Astrocyte (in vitro differentiated cells and primary cell): ENCODE measurements around the gene ZC3H13. TPM values are rescaled to one million over a fixed set of nuclear protein-coding genes. Genes with fewer than 3 reads are reported as not detected.

Source experiments
- DNase-seq: peaks from one replicate; pipeline ENCODE4 v3.0.0-alpha.2; 2010; ENCODE audit warnings: low read depth
- FAIRE-seq: peaks from 2 replicates; lab custom pipeline; 2011; peaks lifted over from hg19 to GRCh38; lab: Jason Lieb, UNC
- H2AFZ ChIP-seq: 2 replicates; pipeline ENCODE4 v1.6.0; 2012; ENCODE audit warnings: low read depth, low read length, inconsistent platforms
- H3K27ac ChIP-seq: 2 replicates; pipeline ENCODE4 v1.5.1; 2011; ENCODE audit warnings: low read depth, low read length, inconsistent platforms
- H3K27me3 ChIP-seq: 2 replicates; pipeline ENCODE4 v1.6.0; 2011; ENCODE audit warnings: low read length, inconsistent platforms; ENCODE audit not compliant: insufficient read depth
- H3K36me3 ChIP-seq: 2 replicates; pipeline ENCODE4 v1.5.1; 2011; ENCODE audit warnings: low read length, inconsistent platforms; ENCODE audit not compliant: insufficient read depth
- H3K4me1 ChIP-seq: 2 replicates; pipeline ENCODE4 v1.5.1; 2011; ENCODE audit warnings: low read length, inconsistent platforms; ENCODE audit not compliant: insufficient read depth
- H3K4me2 ChIP-seq: 2 replicates; pipeline ENCODE4 v1.6.0; 2012; ENCODE audit warnings: low read length, inconsistent platforms
- H3K4me3 ChIP-seq: 2 replicates; pipeline ENCODE4 v1.5.1; 2011; ENCODE audit warnings: low read depth, mild to moderate bottlenecking, low read length, inconsistent platforms; ENCODE audit not compliant: insufficient read depth
- H3K79me2 ChIP-seq: 2 replicates; pipeline ENCODE4 v1.6.0; 2012; ENCODE audit warnings: mild to moderate bottlenecking, low read length, inconsistent platforms; ENCODE audit not compliant: insufficient read depth
- H3K9ac ChIP-seq: 2 replicates; pipeline ENCODE4 v1.6.0; 2012; ENCODE audit warnings: mild to moderate bottlenecking, low read length, inconsistent platforms
- H3K9me3 ChIP-seq: 2 replicates; pipeline ENCODE4 v1.5.1; 2012; ENCODE audit warnings: low read depth, mild to moderate bottlenecking, low read length, inconsistent platforms; ENCODE audit not compliant: insufficient read depth
- H4K20me1 ChIP-seq: 2 replicates; pipeline ENCODE4 v1.6.0; 2012; ENCODE audit warnings: low read length, inconsistent platforms; ENCODE audit not compliant: insufficient read depth
- H3K27ac Mint-ChIP-seq: one replicate; pipeline ENCODE4 v1.8.0; 2021; ENCODE audit warnings: mild to moderate bottlenecking, mixed read lengths; ENCODE audit not compliant: unreplicated experiment
- H3K27me3 Mint-ChIP-seq: one replicate; pipeline ENCODE4 v1.8.0; 2021; ENCODE audit warnings: low read depth, mixed read lengths; ENCODE audit not compliant: unreplicated experiment
- H3K36me3 Mint-ChIP-seq: one replicate; pipeline ENCODE4 v1.8.0; 2021; ENCODE audit warnings: low read depth, mixed read lengths; ENCODE audit not compliant: unreplicated experiment
- H3K4me1 Mint-ChIP-seq: one replicate; pipeline ENCODE4 v1.8.0; 2021; ENCODE audit warnings: low read depth, mixed read lengths; ENCODE audit not compliant: unreplicated experiment
- H3K4me3 Mint-ChIP-seq: one replicate; pipeline ENCODE4 v1.8.0; 2021; ENCODE audit warnings: mild to moderate bottlenecking, moderate library complexity, mixed read lengths; ENCODE audit not compliant: unreplicated experiment
- H3K9me3 Mint-ChIP-seq: one replicate; pipeline ENCODE4 v1.8.0; 2021; ENCODE audit warnings: mild to moderate bottlenecking, mixed read lengths; ENCODE audit not compliant: unreplicated experiment
- CTCF ChIP-seq: IDR thresholded peaks from 2 replicates; pipeline ENCODE4 v1.5.1; 2011; ENCODE audit warnings: low read depth, mild to moderate bottlenecking, inconsistent platforms, low read length, moderate library complexity; ENCODE audit not compliant: insufficient read depth
- EZH2 ChIP-seq: IDR thresholded peaks from 2 replicates; pipeline ENCODE4 v1.6.1; 2012; ENCODE audit warnings: mild to moderate bottlenecking, low read length, inconsistent platforms; ENCODE audit not compliant: insufficient read depth
- total RNA-seq: library from RNA; stranded (reverse); gene quantifications from 2 replicates; pipeline ENCODE4 v1.2.1, GENCODE V29; 2021

The ZC3H13 gene
- total RNA-seq, 1 donor from 2014 or later = 39.6 TPM

- Histone ChIP-seq H4K20me1 (peaks cover 21% of the 10 kb centered on the region), H2AFZ (peak overlapping the region; percentile 88), H3K4me2 (peak overlapping the region; percentile 97), H3K4me3 (peak overlapping the region; percentile 90), H3K27ac (peak overlapping the region; percentile 92), H3K27me3 (no peaks in the 10 kb centered on the region), H3K4me1 (peaks cover 4% of the 10 kb centered on the region), H3K79me2 (peaks cover 53% of the 10 kb centered on the region), H3K9me3 (no peaks in the 10 kb centered on the region), H3K36me3 (no peaks in the 10 kb centered on the region), H3K9ac (peak overlapping the region; percentile 96)
- FAIRE-seq = no peak
- H3K9me3 Mint-ChIP-seq = no peaks in the 10 kb centered on the region
- TF ChIP-seq EZH2 (no peak), CTCF (no peak)
- DNase-seq = no peak
- peak overlapping the region; percentile 90 for H3K4me3 Mint-ChIP-seq
- peaks cover 12% of the 10 kb centered on the region for H3K4me1 Mint-ChIP-seq
- H3K36me3 Mint-ChIP-seq = no peaks in the 10 kb centered on the region
- peak overlapping the region; percentile 93 for H3K27ac Mint-ChIP-seq
- no peaks in the 10 kb centered on the region for H3K27me3 Mint-ChIP-seq
These were observed 603 bp downstream of the ZC3H13 start for GRCh38 chr13:46051968-46052318.

GRCh38 chr13:46050771-46051170 lies 1.8 kb downstream of the ZC3H13 start:
- no peak for FAIRE-seq
- H3K4me3 Mint-ChIP-seq = peak overlapping the region; percentile 90
- H3K9ac ChIP-seq = no peak overlapping the region
- no peaks in the 10 kb centered on the region for H3K36me3 Mint-ChIP-seq
- peaks cover 21% of the 10 kb centered on the region for H4K20me1 ChIP-seq
- peak overlapping the region; percentile 90 for H3K4me3 ChIP-seq
- H3K4me2 ChIP-seq = peak overlapping the region; percentile 97
- TF ChIP-seq EZH2 (no peak), CTCF (no peak)
- no peak overlapping the region for H3K27ac ChIP-seq
- no peaks in the 10 kb centered on the region for H3K36me3 ChIP-seq
- H3K9me3 ChIP-seq = no peaks in the 10 kb centered on the region
- peaks cover 8% of the 10 kb centered on the region for H3K4me1 Mint-ChIP-seq
- H3K27ac Mint-ChIP-seq = no peak overlapping the region
- H3K79me2 ChIP-seq = peaks cover 63% of the 10 kb centered on the region
- H2AFZ ChIP-seq = no peak overlapping the region
- H3K27me3 Mint-ChIP-seq = no peaks in the 10 kb centered on the region
- H3K27me3 ChIP-seq = no peaks in the 10 kb centered on the region
- DNase-seq = no peak
- no peaks in the 10 kb centered on the region for H3K9me3 Mint-ChIP-seq
- H3K4me1 ChIP-seq = peaks cover 4% of the 10 kb centered on the region

- H3K4me2 ChIP-seq = no peak overlapping the region
- no peak overlapping the region for H2AFZ ChIP-seq
- no peaks in the 10 kb centered on the region for H3K9me3 Mint-ChIP-seq
- H4K20me1 ChIP-seq = peaks cover 18% of the 10 kb centered on the region
- no peaks in the 10 kb centered on the region for H3K9me3 ChIP-seq
- H3K4me1 Mint-ChIP-seq = peaks cover 1% of the 10 kb centered on the region
- no peaks in the 10 kb centered on the region for H3K36me3 ChIP-seq
- H3K4me3 ChIP-seq = no peak overlapping the region
- no peak overlapping the region for H3K27ac ChIP-seq
- H3K36me3 Mint-ChIP-seq = no peaks in the 10 kb centered on the region
- no peaks in the 10 kb centered on the region for H3K27me3 Mint-ChIP-seq
- H3K79me2 ChIP-seq = peaks cover 74% of the 10 kb centered on the region
- H3K27ac Mint-ChIP-seq = no peak overlapping the region
- no peak overlapping the region for H3K4me3 Mint-ChIP-seq
- TF ChIP-seq CTCF = no peak
- no peak for TF ChIP-seq EZH2
- no peak overlapping the region for H3K9ac ChIP-seq
- DNase-seq = no peak
- FAIRE-seq = no peak
- no peaks in the 10 kb centered on the region for H3K4me1 ChIP-seq
- H3K27me3 ChIP-seq = no peaks in the 10 kb centered on the region
These were observed 7.1 kb downstream of the ZC3H13 start for GRCh38 chr13:46045424-46045823.
